Stimulated activated CD4-positive, alpha-beta T cell treated with anti-CD3 and anti-CD28 coated beads, TNF-alpha, amount 100 ng/mL, for 4 hours (primary cell): ENCODE results near the gene CST9.
"Not testable (repeated sequence)": the region's sequence is repeated elsewhere in the genome, so short reads cannot be mapped to it uniquely, and the experiment has no call there.

ENCODE experiments used
- DNase-seq, 3 experiments: peaks; one replicate each; pipeline ENCODE4 v3.0.0-alpha.2; 2020; ENCODE audit warnings: low read depth in 3 of 3

Gene CST9

DNA sequence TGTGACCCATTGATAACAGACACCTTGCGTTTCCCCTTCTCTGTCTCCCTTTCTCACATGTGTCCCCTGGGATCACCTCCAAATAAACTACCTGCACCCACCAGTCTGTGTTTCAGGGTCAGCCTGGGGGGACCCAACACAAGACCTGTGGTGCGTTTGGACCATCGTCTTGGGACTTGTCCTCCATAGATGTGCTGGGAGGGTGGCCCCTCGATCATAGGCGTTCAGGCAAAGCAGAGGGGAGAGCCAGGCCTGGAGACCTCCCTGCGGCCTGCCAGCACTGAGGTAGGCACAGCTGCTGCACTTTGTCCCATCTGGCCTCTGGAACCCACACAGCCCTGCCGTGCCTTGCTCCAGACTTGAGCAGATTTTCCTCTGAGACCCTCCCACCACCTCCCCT is 18.1 kb downstream of the CST9 start:
- no peak for DNase-seq

- DNase-seq, result no peak
Observed at GRCh38 chr20:23586735-23587525, 18.8 kb downstream of the CST9 start.

DNA sequence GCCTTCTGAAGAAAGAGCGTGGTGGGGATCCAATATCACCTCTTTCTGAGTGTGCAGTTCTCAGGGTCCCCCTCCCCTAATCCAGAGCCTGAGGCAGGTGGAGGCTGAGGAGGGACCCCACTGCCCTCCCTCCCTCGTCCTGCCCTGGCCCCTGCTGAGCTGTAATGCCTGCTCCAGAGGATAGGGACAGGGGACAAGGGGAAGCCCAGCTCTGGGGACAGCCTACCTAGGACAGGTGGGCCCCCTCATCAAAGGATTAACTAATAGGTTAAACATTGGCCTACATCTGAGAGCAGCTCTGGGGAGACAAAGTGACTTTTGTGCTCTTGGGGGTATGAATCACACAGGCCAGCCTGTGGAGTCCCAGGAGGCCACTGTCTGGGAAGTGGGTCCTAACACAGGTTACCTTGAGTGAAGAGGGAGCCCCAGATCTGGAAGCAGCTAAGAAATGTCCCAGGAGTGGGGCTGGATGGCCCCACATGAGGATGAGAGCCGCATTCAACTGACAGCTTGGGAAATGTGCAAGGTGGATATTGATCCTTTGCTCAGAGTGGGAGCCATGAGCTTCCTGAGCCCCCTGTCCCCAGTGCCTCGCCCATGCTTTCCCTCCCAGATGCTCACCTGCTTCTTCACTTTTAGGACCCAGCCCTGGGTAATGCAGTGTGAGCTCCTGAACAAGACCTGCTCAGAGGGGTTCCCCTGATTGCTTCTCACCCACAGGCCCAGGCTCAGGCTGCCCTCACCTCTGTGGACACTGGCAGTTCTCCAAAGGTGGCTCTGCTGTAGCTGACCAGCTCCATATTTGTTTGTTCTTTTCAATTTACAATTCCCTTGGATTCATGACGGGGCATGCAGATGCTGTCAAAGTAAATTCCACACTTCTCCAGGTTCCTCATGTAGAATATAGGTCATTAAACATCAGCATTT is 19.6 kb downstream of the CST9 start:
- DNase-seq, result no peak

GRCh38 chr20:23585449-23585807 is 20.3 kb downstream of the CST9 start:
- DNase-seq, result no peak

DNA sequence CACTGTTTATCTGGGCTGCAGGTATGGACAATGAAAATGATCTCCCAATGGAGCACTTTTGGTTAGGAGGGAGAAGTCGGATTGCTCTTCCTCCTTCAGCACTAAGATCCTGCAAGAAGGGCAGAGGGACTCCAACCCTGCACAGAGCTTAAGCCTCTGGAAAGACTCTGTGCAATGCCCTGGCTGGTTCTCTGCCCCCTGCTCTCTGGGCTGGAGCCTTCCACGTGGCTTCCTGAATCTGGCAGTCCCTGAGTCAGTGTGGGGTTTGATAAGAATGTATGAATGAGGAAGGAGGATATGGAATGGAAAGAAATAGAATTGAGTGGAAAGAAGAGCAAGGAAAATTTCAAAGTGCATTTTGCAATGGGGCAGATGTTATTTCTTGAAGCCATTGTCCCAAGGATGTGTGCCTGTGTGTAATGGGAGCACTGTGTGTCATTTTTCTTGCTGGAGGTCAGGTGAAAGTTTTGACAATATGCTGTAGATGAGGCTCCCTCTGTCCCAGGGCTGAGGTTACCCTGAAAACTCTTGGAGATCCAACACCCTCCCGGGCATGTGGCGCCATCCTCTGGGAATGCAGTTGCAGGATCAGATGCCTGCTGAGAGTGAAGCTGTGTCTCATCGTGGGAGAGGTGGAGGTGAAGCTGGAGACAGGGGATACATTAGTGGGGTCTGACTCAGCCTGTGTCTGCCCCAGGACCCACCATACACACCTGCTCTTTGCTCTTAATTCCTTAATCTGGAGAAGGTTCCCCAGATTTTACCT is 21.1 kb downstream of the CST9 start:
- DNase-seq, result no peak

DNA sequence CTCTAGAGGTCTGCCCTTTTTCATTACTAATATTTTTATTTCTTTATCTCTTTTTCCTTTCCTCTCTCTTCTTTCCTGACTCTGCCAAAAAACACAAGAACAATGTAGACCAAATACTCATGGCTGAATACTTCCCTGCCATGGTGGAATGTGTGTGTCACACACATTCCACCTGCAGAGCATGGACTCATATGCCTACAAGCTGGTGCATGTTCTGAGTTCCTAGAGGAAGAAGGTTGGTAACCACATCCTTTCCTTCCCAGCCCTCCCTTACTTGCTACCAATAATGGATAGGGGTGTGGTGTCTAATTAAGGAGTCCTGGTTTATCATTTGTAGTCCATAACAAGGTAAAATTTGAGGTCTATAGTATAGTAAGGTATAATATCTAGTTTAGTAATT is 22.2 kb downstream of the CST9 start:
- no peak for DNase-seq

DNA sequence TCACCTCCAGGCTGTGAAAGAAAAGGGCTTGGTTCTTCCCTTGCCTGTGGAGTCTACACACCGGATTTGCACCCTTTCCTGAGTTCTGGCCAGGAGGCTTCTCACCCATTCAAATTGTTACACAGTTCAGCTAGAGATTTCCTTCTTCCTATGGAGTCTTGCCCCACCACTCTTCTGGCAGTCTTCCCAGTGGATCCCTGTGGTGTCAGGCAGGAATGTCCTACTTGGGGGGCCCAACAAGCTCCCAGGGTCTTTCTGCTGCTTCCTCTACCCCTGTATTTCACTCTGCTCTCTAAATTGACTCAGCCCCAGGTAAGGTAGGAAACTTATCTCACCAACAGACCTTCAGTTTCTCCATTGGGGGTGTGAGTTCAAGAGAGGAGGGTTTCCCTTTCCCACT is 23.4 kb downstream of the CST9 start:
- no peak for DNase-seq

GRCh38 chr20:23581833-23582232 is 23.9 kb downstream of the CST9 start:
- not testable (repeated sequence) for DNase-seq

DNA sequence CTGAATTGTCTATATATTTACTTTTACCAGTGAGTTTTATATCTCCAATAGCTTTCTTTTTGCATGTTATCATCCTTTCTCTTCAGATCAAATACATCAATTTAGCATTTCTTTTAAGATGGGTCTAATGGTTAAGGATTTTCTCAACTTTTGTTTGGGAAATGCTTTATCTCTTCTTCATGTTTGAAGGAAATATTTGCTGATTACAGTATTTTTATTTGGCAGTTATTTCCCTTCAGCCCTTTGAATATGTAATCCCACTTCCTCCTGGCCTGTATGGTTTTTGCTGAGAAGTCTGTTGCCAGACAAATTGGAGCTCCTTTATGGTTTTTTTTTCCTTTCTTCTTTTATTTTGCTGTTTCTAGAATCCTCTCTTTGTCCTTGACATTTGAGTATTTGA is 30.7 kb downstream of the CST9 start:
- DNase-seq, result no peak

DNA sequence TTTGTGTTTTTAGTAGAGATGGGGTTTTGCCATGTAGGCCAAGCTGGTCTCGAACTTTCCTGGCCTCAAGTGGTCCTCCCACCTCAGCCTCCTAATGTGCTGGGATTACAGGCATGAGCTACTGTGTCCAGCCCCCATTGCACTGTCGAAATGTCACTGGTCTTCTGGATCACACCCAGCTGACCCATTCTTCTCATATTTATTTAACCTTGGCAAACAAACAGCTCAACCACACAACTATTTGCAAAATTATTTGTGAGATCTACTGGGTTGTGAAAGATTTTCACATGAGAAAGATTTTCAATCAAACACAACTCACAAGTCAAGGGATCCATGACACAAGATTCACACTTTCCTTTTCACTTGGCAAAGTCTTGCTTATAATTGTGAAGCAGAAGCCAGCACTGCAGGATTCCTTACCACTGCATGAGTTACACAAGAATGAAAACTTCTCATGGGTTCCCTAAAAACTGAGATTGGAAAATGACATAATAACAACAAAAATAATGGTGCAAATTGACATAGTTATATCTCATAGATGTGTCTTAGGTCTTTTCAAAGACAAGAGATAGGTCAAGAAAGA is 35.4 kb downstream of the CST9 start:
- DNase-seq, result no peak

GRCh38 chr20:23569570-23569969 is 36.1 kb downstream of the CST9 start:
- no peak for DNase-seq

- DNase-seq, result no peak
Observed at GRCh38 chr20:23568971-23569330, 36.8 kb downstream of the CST9 start.

- no peak for DNase-seq
Observed at GRCh38 chr20:23568320-23568970, 37.3 kb downstream of the CST9 start, which contains the start of gene CST9L. CST9L (minus strand) TSS chr20:23568484; CDS start chr20:23568450, 34 bp downstream.

- DNase-seq, result no peak
Observed at GRCh38 chr20:23566199-23566932, 39.4 kb downstream of the CST9 start.

DNA sequence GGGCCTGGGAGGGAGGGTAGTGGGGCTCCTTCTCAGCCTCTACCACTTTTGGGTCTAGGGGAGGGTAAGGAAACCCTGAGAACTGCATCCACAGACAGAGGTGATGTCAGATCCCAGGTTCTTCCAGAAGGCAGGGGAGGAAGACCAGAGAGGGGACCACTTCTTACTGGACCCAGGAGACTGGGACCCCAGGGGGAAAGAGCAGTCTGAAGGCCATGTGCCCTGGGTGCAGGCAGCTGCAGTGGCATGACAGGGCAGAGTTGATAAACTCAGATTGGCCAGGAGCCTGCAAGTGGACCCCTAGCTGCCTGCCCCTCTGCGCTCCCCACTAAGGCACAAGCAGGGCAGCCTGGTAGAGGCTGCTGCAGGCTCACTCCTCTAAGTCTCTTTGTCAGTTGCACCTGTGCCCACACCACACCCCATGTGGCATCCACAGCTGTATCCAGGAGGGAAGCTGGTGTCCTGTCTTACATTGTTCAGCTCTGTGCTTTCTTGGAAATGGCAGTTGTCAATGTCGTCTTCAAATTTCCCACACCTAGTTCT is 40.1 kb downstream of the CST9 start:
- DNase-seq, result no peak

GRCh38 chr20:23564927-23565326 is 40.8 kb downstream of the CST9 start:
- DNase-seq, result no peak

DNA sequence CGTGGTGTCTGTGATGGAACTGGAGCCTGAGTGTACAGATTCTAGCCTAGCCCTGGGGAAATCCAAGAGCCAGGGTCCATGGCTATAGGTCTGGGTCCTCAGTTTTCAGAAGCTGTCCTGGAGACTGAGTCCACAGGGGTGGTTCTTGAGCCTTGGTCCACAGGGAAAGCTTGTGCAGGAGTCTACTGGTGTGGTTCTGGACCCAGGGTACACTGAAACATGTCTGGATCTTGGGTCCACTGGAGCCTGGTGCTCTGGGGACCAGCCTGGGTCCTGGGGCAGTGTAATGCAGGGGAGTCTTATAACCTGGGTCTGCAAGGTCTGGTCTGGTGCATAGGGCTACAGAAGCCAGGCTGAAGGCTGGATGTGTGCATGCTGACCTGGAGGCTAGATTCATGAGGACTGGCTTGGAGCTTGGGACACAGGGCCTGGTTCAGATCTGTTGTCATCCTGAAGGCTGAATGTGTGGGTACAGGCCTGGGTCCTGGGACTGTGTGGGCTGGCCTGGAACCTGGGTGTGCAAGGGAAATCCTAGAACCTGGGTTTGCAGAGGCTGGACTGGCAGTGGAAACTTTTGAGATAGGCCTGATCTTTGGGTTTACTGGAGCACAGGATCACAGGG is 42.9 kb downstream of the CST9 start:
- DNase-seq, result no peak

GRCh38 chr20:23554401-23554800 is 51.3 kb downstream of the CST9 start:
- DNase-seq, result no peak
